Measurements from ENCODE around the gene CNTN4.

The CNTN4 gene

DNA sequence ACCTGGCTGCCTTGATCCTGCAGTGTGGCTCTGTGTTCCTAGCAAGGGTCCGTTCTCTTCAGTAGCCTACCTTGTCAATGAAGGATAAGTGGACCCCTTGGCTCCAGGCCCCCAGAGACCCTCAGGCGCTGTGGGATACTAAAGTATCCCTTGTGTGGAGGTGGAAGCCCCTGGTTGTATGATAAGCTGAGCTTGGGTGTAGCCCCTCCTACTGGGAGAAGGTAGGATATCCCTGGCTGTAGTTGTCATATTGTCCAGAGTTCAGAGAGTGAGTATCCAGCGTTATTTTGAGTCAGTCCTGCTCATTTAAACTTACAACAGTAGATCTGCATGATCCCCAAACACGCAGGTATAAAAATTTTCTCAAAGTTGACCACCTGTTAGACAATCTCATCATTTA, 496.8 kb downstream of the CNTN4 start:
- DNase-seq (ENCODE audit: low read depth) = no peak
- no peak overlapping the region for H3K4me3 ChIP-seq (ENCODE audit: low read depth, low read length)
- TF ChIP-seq, protein P1, sequence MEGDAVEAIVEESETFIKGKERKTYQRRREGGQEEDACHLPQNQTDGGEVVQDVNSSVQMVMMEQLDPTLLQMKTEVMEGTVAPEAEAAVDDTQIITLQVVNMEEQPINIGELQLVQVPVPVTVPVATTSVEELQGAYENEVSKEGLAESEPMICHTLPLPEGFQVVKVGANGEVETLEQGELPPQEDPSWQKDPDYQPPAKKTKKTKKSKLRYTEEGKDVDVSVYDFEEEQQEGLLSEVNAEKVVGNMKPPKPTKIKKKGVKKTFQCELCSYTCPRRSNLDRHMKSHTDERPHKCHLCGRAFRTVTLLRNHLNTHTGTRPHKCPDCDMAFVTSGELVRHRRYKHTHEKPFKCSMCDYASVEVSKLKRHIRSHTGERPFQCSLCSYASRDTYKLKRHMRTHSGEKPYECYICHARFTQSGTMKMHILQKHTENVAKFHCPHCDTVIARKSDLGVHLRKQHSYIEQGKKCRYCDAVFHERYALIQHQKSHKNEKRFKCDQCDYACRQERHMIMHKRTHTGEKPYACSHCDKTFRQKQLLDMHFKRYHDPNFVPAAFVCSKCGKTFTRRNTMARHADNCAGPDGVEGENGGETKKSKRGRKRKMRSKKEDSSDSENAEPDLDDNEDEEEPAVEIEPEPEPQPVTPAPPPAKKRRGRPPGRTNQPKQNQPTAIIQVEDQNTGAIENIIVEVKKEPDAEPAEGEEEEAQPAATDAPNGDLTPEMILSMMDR (IDR thresholded peaks at IDR 0.05; ENCODE audit: insufficient read depth, low read depth, low read length, missing control alignments) = no peak

DNA sequence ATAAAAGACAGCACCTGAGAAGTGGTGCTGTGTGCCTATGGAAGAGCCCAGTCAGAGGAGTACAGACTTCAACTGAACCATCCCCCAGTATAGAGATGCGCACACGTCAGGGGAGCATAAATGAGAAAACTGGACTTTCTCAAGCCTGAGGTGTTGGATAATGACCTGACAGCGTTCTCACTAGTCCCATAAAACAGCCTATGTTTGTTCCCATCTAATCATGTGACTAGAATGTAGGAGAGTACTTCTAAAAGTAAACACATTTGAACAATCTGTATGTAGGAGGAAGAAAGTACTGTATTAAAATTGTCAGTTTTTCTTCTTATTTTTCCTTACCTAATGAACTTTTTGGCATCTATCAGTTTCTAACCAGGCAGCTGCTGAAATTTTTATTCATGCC, 498.9 kb downstream of the CNTN4 start:
- DNase-seq (ENCODE audit: low read depth) = no peak
- TF ChIP-seq, protein P1 (IDR thresholded peaks at IDR 0.05; ENCODE audit: insufficient read depth, low read depth, low read length, missing control alignments) = no peak

GRCh38 chr3:2599471-2599870, 500.8 kb downstream of the CNTN4 start:
- no peak for DNase-seq (ENCODE audit: low read depth)
- H3K4me3 ChIP-seq (ENCODE audit: low read depth, low read length) = no peak overlapping the region
- TF ChIP-seq, protein P1 (IDR thresholded peaks at IDR 0.05; ENCODE audit: insufficient read depth, low read depth, low read length, missing control alignments) = no peak

More for the DNA sequence above, 498.9 kb downstream of the CNTN4 start:
- H3K4me3 ChIP-seq (ENCODE audit: low read depth, low read length) = no peak overlapping the region

DNA sequence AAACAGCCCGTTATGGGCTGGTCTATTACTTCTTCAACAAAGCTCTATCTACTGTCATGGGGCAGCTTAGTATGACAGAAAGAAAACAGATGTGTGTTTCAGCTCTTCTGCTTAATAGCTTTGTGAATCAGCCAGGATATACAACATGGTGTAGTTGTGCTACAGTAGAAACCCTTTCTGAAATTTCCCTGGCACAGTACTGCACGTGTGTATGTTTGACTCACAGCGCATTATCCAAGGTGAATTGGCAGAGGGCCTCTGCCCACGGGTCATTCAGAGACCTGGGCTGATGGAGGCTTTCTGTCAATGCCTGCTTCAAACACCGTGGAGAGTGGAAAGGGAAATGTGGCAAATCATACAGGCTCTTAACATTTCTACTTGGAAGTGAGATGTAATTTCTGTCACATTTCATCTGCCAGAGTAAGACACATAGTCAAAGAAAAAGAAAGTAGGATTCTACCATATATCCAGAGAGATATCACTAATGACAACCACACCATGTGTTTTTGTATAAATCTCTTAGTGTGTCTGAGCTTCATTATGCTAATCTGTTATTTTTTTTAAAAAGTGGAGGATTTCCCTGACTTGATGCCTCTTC, 505.1 kb downstream of the CNTN4 start:
- H3K4me3 ChIP-seq (ENCODE audit: low read depth, low read length) = no peak overlapping the region
- DNase-seq (ENCODE audit: low read depth) = no peak
- TF ChIP-seq, protein P1 (IDR thresholded peaks at IDR 0.05; ENCODE audit: insufficient read depth, low read depth, low read length, missing control alignments) = no peak

DNA sequence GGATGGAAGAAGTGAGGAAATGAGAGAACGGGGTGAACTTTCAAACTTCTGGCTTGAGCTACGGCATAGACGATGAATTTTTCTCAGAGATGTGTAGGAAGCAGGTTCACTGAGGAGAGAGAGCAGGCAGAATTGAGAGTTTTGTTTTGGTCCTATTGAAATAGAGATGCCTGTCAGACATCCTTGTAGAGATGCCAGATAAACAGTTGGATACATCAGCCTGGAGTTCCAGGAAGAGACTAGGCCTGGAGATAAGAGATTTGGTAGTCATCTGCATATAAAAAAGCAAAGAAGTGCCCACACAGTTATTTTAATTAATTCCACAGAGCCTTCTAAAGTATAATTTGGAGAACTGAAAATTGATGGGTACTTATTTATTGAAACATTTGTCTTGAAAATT, 515.9 kb downstream of the CNTN4 start:
- DNase-seq (ENCODE audit: low read depth) = no peak
- H3K4me3 ChIP-seq (ENCODE audit: low read depth, low read length) = no peak overlapping the region
- TF ChIP-seq, protein P1 (IDR thresholded peaks at IDR 0.05; ENCODE audit: insufficient read depth, low read depth, low read length, missing control alignments) = no peak

- DNase-seq (ENCODE audit: low read depth) = no peak
- TF ChIP-seq, protein P1 (IDR thresholded peaks at IDR 0.05; ENCODE audit: insufficient read depth, low read depth, low read length, missing control alignments) = no peak
- H3K4me3 ChIP-seq (ENCODE audit: low read depth, low read length) = no peak overlapping the region
Measured at GRCh38 chr3:2615080-2615479, 516.4 kb downstream of the CNTN4 start.

- no peak for DNase-seq (ENCODE audit: low read depth)
- TF ChIP-seq, protein P1 (IDR thresholded peaks at IDR 0.05; ENCODE audit: insufficient read depth, low read depth, low read length, missing control alignments) = no peak
- no peak overlapping the region for H3K4me3 ChIP-seq (ENCODE audit: low read depth, low read length)
Measured at GRCh38 chr3:2623436-2623835, 524.8 kb downstream of the CNTN4 start.
